Mesenteric fat pad (tissue), 1 donor: ENCODE results near the gene TTC9C. TPM values are rescaled to one million over a fixed set of nuclear protein-coding genes. Genes with fewer than 3 reads are reported as not detected.
"Not testable (repeated sequence)": the region's sequence is repeated elsewhere in the genome, so short reads cannot be mapped to it uniquely, and the experiment has no call there.

Experiments used
- DNase-seq: peaks from one replicate; pipeline ENCODE4 v3.0.0-alpha.2; 2020; ENCODE audit warnings: low spot score
- long read RNA-seq: library from polyadenylated mRNA; unstranded; transcript quantifications from one replicate; pipeline ENCODE4 v2.0.0, GENCODE V29; 2020
- total RNA-seq: library from RNA; stranded (reverse); fragmentation: NEBNext Ultra II Directional; extraction: Animal tissue kit (Norgen Biotek cat#: 25700); gene quantifications from one replicate; pipeline ENCODE4 v1.2.1, GENCODE V29; 2021
- donor health status: DM: yes; HTN: yes; CAD: no.

The TTC9C gene
- total RNA-seq = 23.0 TPM
- long read RNA-seq, transcript TTC9C-202 (3 exons, 1,080 nt) = major isoform, 6 of 7 reads
- long read RNA-seq, partial matches to known transcripts = 1 of 7 reads
- long read RNA-seq, other reads (novel, unspliced or antisense) = 0 of 7 reads

- no peak for DNase-seq
Measured at GRCh38 chr11:62728171-62728988, at the start of gene TTC9C. Gene TTC9C, plus strand, starts transcription at chr11:62728486. Its CDS starts 363 bp downstream, at chr11:62728849.

- peak; percentile 95 for DNase-seq
Measured at GRCh38 chr11:62678770-62679696, 49.3 kb upstream of the TTC9C start, which contains the start of gene UBXN1. Gene UBXN1, minus strand, starts transcription at chr11:62679073. Its CDS starts 150 bp downstream, at chr11:62678923.

GRCh38 chr11:62680825-62681240, 47.5 kb upstream of the TTC9C start:
- no peak for DNase-seq

- DNase-seq = no peak
Measured at GRCh38 chr11:62682518-62682917, 45.8 kb upstream of the TTC9C start.

GRCh38 chr11:62687508-62688396, 40.5 kb upstream of the TTC9C start:
- no peak for DNase-seq

GRCh38 chr11:62688491-62688890, 39.8 kb upstream of the TTC9C start:
- DNase-seq = no peak

GRCh38 chr11:62689421-62690183, 38.7 kb upstream of the TTC9C start, which contains the start of gene LRRN4CL:
Gene LRRN4CL, minus strand, starts transcription at chr11:62689530. Its CDS starts 1,022 bp downstream, at chr11:62688508.
- DNase-seq = no peak

- DNase-seq = not testable (repeated sequence)
Measured at GRCh38 chr11:62693624-62694023, 34.7 kb upstream of the TTC9C start.

- DNase-seq = no peak
Measured at GRCh38 chr11:62694455-62695167, 33.7 kb upstream of the TTC9C start.

- DNase-seq = no peak
Measured at GRCh38 chr11:62702246-62702645, 26.0 kb upstream of the TTC9C start.

GRCh38 chr11:62703921-62704320, 24.4 kb upstream of the TTC9C start:
- DNase-seq = not testable (repeated sequence)

- DNase-seq = no peak
Measured at GRCh38 chr11:62705413-62705812, 22.9 kb upstream of the TTC9C start.

GRCh38 chr11:62705880-62706849, 22.1 kb upstream of the TTC9C start:
- DNase-seq = peak; percentile 99

GRCh38 chr11:62706850-62707247, 21.4 kb upstream of the TTC9C start:
- DNase-seq = no peak

- DNase-seq = no peak
Measured at GRCh38 chr11:62707277-62707861, 20.9 kb upstream of the TTC9C start, which contains the start of the genes BSCL2 and GNG3. Gene BSCL2, minus strand, starts transcription at chr11:62707424. Its CDS starts 229 bp downstream, at chr11:62707195. Gene GNG3, plus strand, starts transcription at chr11:62707676. Its CDS starts 620 bp downstream, at chr11:62708296.

- no peak for DNase-seq
Measured at GRCh38 chr11:62708392-62708791, 19.9 kb upstream of the TTC9C start.

- DNase-seq = no peak
Measured at GRCh38 chr11:62708793-62709192, 19.5 kb upstream of the TTC9C start.
